Measurements from ENCODE around the gene YTHDF1.
A peak's percentile ranks its signal among the peaks of the same experiment; 100 is the strongest.

The YTHDF1 gene

DNA sequence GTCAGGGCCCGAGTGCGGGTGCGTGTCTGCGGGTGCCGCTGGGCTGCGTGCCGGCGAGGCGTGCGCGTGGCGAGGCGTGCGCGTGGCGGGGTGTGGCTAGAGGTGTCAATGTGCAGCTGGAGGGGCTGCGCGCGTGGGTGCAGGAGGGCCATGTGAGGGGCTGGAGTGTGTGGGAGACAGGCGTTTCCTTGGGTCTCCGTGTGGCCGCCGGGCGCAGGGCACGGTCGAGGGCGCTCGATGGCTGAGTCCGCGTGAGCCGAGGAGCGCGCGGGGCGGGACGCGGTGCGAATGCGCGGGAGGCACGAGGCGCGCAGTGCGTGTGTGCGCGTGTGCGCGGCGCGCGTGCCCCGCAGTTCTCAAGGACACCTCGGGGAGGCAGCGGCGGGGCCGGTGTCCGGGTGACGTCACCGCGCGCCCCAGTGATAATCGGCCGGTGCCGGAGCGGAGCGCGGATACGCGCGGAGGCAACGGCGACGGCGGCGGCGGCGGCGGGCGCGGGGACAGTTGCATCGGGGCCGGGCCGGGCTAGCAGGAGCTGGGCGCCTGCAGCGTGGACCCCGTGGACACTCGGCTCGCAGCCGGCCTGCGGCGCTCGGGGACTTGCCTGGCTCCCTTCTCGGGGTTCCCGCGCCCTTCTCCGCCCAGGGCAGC, 38.7 kb downstream of the YTHDF1 start (continued):
- TF ChIP-seq, protein P1, sequence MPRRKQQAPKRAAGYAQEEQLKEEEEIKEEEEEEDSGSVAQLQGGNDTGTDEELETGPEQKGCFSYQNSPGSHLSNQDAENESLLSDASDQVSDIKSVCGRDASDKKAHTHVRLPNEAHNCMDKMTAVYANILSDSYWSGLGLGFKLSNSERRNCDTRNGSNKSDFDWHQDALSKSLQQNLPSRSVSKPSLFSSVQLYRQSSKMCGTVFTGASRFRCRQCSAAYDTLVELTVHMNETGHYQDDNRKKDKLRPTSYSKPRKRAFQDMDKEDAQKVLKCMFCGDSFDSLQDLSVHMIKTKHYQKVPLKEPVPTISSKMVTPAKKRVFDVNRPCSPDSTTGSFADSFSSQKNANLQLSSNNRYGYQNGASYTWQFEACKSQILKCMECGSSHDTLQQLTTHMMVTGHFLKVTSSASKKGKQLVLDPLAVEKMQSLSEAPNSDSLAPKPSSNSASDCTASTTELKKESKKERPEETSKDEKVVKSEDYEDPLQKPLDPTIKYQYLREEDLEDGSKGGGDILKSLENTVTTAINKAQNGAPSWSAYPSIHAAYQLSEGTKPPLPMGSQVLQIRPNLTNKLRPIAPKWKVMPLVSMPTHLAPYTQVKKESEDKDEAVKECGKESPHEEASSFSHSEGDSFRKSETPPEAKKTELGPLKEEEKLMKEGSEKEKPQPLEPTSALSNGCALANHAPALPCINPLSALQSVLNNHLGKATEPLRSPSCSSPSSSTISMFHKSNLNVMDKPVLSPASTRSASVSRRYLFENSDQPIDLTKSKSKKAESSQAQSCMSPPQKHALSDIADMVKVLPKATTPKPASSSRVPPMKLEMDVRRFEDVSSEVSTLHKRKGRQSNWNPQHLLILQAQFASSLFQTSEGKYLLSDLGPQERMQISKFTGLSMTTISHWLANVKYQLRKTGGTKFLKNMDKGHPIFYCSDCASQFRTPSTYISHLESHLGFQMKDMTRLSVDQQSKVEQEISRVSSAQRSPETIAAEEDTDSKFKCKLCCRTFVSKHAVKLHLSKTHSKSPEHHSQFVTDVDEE (CRISPR knock-in tag; IDR thresholded peaks at IDR 0.05) = no peak

DNA sequence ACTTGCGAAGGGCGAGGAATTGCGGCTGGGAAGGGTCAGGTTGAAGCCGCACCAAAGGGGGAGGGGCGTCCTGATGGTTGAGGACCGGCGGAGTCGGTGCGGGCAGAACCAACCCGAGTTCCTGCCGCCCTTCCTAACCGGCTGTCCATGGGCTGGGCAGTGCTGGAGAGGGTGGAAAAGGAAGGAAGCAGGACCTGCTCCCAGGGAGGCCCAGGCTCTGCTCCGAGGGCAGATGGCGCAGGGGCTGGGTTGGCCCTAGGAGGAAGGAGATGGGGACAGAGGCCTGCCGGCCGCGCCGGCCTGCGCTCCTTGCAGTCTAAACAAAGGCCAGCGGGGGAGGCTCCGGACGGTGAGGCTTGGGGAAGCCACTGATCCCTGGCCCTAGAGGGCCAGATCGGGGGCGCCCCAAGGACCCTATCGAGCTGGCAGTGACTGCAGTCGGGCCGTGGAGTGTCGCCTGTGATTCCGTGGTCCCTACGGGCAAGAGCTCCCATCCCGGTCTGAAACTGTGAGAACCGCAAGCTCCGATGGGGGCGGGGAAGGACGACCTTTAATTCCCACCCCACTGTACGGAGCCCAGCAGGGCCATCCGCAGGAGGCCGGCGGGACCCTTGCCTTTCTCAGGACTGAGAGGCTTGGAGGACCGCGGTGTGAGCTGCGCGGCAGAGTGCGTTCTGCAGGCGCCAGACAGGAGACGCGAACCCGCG, 39.4 kb downstream of the YTHDF1 start:
- TF ChIP-seq CSDC2 (CRISPR knock-in tag; IDR thresholded peaks at IDR 0.05) (no peak), ZNF8 (CRISPR knock-in tag; IDR thresholded peaks at IDR 0.05) (no peak), RARB (CRISPR knock-in tag; IDR thresholded peaks at IDR 0.05) (no peak), SNAI2 (CRISPR knock-in tag; IDR thresholded peaks at IDR 0.05) (no peak), ISL1 (CRISPR knock-in tag; IDR thresholded peaks at IDR 0.05) (no peak), OSR1 (CRISPR knock-in tag; IDR thresholded peaks at IDR 0.05) (no peak), TCF4 (CRISPR knock-in tag; IDR thresholded peaks at IDR 0.05; ENCODE audit: borderline replicate concordance) (no peak), ARNTL (CRISPR knock-in tag; IDR thresholded peaks at IDR 0.05; ENCODE audit: borderline replicate concordance, low read depth) (no peak), ESRRG (CRISPR knock-in tag; IDR thresholded peaks at IDR 0.05) (no peak), BACH2 (CRISPR knock-in tag; IDR thresholded peaks at IDR 0.05; ENCODE audit: borderline replicate concordance) (no peak), GLIS3 (CRISPR knock-in tag; IDR thresholded peaks at IDR 0.05) (no peak), ZNF565 (CRISPR knock-in tag; conservative IDR thresholded peaks at IDR 0.05; ENCODE audit: low read depth) (no peak), ZFP3 (CRISPR knock-in tag; IDR thresholded peaks at IDR 0.05) (no peak), ZC3H10 (CRISPR knock-in tag; IDR thresholded peaks at IDR 0.05) (no peak), TOX (CRISPR knock-in tag; IDR thresholded peaks at IDR 0.05; ENCODE audit: borderline replicate concordance) (no peak)
- TF ChIP-seq, protein P2, sequence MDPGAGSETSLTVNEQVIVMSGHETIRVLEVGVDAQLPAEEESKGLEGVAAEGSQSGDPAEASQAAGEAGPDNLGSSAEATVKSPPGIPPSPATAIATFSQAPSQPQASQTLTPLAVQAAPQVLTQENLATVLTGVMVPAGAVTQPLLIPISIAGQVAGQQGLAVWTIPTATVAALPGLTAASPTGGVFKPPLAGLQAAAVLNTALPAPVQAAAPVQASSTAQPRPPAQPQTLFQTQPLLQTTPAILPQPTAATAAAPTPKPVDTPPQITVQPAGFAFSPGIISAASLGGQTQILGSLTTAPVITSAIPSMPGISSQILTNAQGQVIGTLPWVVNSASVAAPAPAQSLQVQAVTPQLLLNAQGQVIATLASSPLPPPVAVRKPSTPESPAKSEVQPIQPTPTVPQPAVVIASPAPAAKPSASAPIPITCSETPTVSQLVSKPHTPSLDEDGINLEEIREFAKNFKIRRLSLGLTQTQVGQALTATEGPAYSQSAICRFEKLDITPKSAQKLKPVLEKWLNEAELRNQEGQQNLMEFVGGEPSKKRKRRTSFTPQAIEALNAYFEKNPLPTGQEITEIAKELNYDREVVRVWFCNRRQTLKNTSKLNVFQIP (CRISPR knock-in tag; IDR thresholded peaks at IDR 0.05; ENCODE audit: borderline replicate concordance, low read depth) = no peak
- TF ChIP-seq, protein P3, sequence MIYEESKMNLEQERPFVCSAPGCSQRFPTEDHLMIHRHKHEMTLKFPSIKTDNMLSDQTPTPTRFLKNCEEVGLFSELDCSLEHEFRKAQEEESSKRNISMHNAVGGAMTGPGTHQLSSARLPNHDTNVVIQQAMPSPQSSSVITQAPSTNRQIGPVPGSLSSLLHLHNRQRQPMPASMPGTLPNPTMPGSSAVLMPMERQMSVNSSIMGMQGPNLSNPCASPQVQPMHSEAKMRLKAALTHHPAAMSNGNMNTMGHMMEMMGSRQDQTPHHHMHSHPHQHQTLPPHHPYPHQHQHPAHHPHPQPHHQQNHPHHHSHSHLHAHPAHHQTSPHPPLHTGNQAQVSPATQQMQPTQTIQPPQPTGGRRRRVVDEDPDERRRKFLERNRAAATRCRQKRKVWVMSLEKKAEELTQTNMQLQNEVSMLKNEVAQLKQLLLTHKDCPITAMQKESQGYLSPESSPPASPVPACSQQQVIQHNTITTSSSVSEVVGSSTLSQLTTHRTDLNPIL (CRISPR knock-in tag; IDR thresholded peaks at IDR 0.05; ENCODE audit: low read depth) = no peak
- TF ChIP-seq, protein P4, sequence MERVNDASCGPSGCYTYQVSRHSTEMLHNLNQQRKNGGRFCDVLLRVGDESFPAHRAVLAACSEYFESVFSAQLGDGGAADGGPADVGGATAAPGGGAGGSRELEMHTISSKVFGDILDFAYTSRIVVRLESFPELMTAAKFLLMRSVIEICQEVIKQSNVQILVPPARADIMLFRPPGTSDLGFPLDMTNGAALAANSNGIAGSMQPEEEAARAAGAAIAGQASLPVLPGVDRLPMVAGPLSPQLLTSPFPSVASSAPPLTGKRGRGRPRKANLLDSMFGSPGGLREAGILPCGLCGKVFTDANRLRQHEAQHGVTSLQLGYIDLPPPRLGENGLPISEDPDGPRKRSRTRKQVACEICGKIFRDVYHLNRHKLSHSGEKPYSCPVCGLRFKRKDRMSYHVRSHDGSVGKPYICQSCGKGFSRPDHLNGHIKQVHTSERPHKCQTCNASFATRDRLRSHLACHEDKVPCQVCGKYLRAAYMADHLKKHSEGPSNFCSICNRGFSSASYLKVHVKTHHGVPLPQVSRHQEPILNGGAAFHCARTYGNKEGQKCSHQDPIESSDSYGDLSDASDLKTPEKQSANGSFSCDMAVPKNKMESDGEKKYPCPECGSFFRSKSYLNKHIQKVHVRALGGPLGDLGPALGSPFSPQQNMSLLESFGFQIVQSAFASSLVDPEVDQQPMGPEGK (CRISPR knock-in tag; IDR thresholded peaks at IDR 0.05; ENCODE audit: borderline replicate concordance) = no peak
- TF ChIP-seq, protein P5, sequence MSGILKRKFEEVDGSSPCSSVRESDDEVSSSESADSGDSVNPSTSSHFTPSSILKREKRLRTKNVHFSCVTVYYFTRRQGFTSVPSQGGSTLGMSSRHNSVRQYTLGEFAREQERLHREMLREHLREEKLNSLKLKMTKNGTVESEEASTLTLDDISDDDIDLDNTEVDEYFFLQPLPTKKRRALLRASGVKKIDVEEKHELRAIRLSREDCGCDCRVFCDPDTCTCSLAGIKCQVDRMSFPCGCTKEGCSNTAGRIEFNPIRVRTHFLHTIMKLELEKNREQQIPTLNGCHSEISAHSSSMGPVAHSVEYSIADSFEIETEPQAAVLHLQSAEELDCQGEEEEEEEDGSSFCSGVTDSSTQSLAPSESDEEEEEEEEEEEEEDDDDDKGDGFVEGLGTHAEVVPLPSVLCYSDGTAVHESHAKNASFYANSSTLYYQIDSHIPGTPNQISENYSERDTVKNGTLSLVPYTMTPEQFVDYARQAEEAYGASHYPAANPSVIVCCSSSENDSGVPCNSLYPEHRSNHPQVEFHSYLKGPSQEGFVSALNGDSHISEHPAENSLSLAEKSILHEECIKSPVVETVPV (CRISPR knock-in tag; IDR thresholded peaks at IDR 0.05) = no peak
- TF ChIP-seq, protein P1 (CRISPR knock-in tag; IDR thresholded peaks at IDR 0.05) = no peak
- ATAC-seq = peak; percentile 13; the same call in 1 of the 3 replicates
